Suprapubic skin (tissue), 4 donors: ENCODE data around the gene PLEKHH1. TPM values are rescaled to one million over a fixed set of nuclear protein-coding genes. Genes with fewer than 3 reads are reported as not detected.

ENCODE experiments used
- DNase-seq, 2 donors: peaks; one replicate each; pipeline ENCODE4 v3.0.0-alpha.2; 2019; ENCODE audit warnings: low spot score in 2 of 2
- H3K27ac ChIP-seq: fragments of 200-600 bp; sonication (generic); one replicate; pipeline ENCODE4 v1.5.1; 2019
- H3K27me3 ChIP-seq: fragments of 200-600 bp; sonication (generic); one replicate; pipeline ENCODE4 v1.5.1; 2019
- H3K36me3 ChIP-seq: fragments of 200-600 bp; sonication (generic); one replicate; pipeline ENCODE4 v1.5.1; 2019
- H3K4me1 ChIP-seq: fragments of 200-600 bp; sonication (generic); one replicate; pipeline ENCODE4 v1.5.1; 2019
- H3K4me3 ChIP-seq: fragments of 200-600 bp; sonication (generic); one replicate; pipeline ENCODE4 v1.5.1; 2019; ENCODE audit warnings: mild to moderate bottlenecking
- H3K9me3 ChIP-seq: fragments of 200-600 bp; sonication (generic); one replicate; pipeline ENCODE4 v1.5.1; 2019
- CTCF ChIP-seq, 2 donors: fragments of 200-600 bp in 1 of 2; fragments of 450-650 bp in 1 of 2; sonication (generic) in 1 of 2; IDR thresholded peaks; one replicate each; pipeline ENCODE4 v1.5.1; 2016 to 2019; ENCODE audit warnings: antibody characterized with exemption in 2 of 2, mild to moderate bottlenecking in 1 of 2, moderate library complexity in 1 of 2
- EP300 ChIP-seq: sonication (generic); formaldehyde crosslinking; IDR thresholded peaks from one replicate; pipeline ENCODE4 v1.6.1; 2017; ENCODE audit warnings: antibody characterized with exemption
- POLR2A ChIP-seq, 2 donors: fragments of 450-650 bp; IDR thresholded peaks; one replicate each; pipeline ENCODE4 v1.6.1; 2017; ENCODE audit warnings: antibody characterized with exemption in 2 of 2, mild to moderate bottlenecking in 2 of 2, moderate library complexity in 2 of 2
- POLR2AphosphoS5 ChIP-seq, 3 donors: sonication (generic); formaldehyde crosslinking; IDR thresholded peaks; one replicate each; pipeline ENCODE4 v1.6.1; 2017; ENCODE audit warnings: antibody characterized with exemption in 3 of 3
- WGBS: methylation state at CpG from one replicate; pipeline ENCODE4 v1.1.5; 2018; 5-methylcytosine and 5-hydroxymethylcytosine counted together
- total RNA-seq, 4 donors: library from RNA; depleted of rRNA; stranded (reverse); fragments of >200 nt; gene quantifications; one replicate each; pipeline ENCODE4 v1.1.0, GENCODE V29; 2016

PLEKHH1 gene
- total RNA-seq, 4 donors from 2014 or later = 15.3 to 75.6 (median 23.7) TPM

GRCh38 chr14:67526676-67527459, 6.2 kb upstream of the PLEKHH1 start:
- no peaks in the 10 kb centered on the region for H3K36me3 ChIP-seq
- peaks cover 4% of the 10 kb centered on the region for H3K4me1 ChIP-seq
- 94% methylated on average over 7 of the region's 8 CpGs for WGBS
- no peaks in the 10 kb centered on the region for H3K9me3 ChIP-seq
- H3K4me3 ChIP-seq = no peak overlapping the region
- peak in 1 of 2 donors; percentile 40 for TF ChIP-seq CTCF (IDR thresholded peaks at IDR 0.05)
- no peak for TF ChIP-seq EP300
- no peak for DNase-seq
- peaks cover 5% of the 10 kb centered on the region for H3K27me3 ChIP-seq
- no peak overlapping the region for H3K27ac ChIP-seq

- Histone ChIP-seq H3K27me3 (peaks cover 5% of the 10 kb centered on the region), H3K4me1 (peaks cover 9% of the 10 kb centered on the region), H3K9me3 (no peaks in the 10 kb centered on the region), H3K4me3 (no peak overlapping the region), H3K27ac (no peak overlapping the region), H3K36me3 (no peaks in the 10 kb centered on the region)
- WGBS = 96% methylated on average over 5 of the region's 5 CpGs
- TF ChIP-seq EP300 = no peak
- TF ChIP-seq POLR2A (IDR thresholded peaks at IDR 0.05) = no peak
- TF ChIP-seq CTCF (IDR thresholded peaks at IDR 0.05) = no peak
- TF ChIP-seq POLR2AphosphoS5 (IDR thresholded peaks at IDR 0.05) = no peak
- no peak for DNase-seq
Observed at GRCh38 chr14:67527756-67528155, 5.3 kb upstream of the PLEKHH1 start.

GRCh38 chr14:67528276-67528675, 4.8 kb upstream of the PLEKHH1 start:
- Histone ChIP-seq H3K36me3 (no peaks in the 10 kb centered on the region), H3K4me3 (no peak overlapping the region), H3K27ac (no peak overlapping the region), H3K27me3 (peaks cover 5% of the 10 kb centered on the region), H3K9me3 (no peaks in the 10 kb centered on the region), H3K4me1 (peaks cover 11% of the 10 kb centered on the region)
- TF ChIP-seq EP300 = no peak
- TF ChIP-seq POLR2A (IDR thresholded peaks at IDR 0.05) = no peak
- TF ChIP-seq POLR2AphosphoS5 (IDR thresholded peaks at IDR 0.05) = no peak
- TF ChIP-seq CTCF (IDR thresholded peaks at IDR 0.05) = no peak
- no peak for DNase-seq
- WGBS = 100% methylated on average over 1 of the region's 1 CpG

- H3K4me1 ChIP-seq = peaks cover 13% of the 10 kb centered on the region
- H3K4me3 ChIP-seq = no peak overlapping the region
- no peaks in the 10 kb centered on the region for H3K36me3 ChIP-seq
- TF ChIP-seq CTCF (IDR thresholded peaks at IDR 0.05) = no peak
- no peak overlapping the region for H3K27ac ChIP-seq
- no peak for DNase-seq
- WGBS = 67% methylated on average over 5 of the region's 5 CpGs
- no peaks in the 10 kb centered on the region for H3K9me3 ChIP-seq
- H3K27me3 ChIP-seq = peaks cover 5% of the 10 kb centered on the region
Observed at GRCh38 chr14:67529947-67530935, 2.8 kb upstream of the PLEKHH1 start.

- no peak for DNase-seq
- peak overlapping the region; percentile 86 for H3K4me3 ChIP-seq
- peaks cover 16% of the 10 kb centered on the region for H3K4me1 ChIP-seq
- WGBS = 16% methylated on average over 21 of the region's 23 CpGs
- no peaks in the 10 kb centered on the region for H3K27me3 ChIP-seq
- H3K27ac ChIP-seq = peak overlapping the region; percentile 78
- no peak for TF ChIP-seq POLR2AphosphoS5 (IDR thresholded peaks at IDR 0.05)
- no peaks in the 10 kb centered on the region for H3K36me3 ChIP-seq
- H3K9me3 ChIP-seq = no peaks in the 10 kb centered on the region
Observed at GRCh38 chr14:67532606-67532997, 488 bp upstream of the PLEKHH1 start.
